Chondrocyte (in vitro differentiated cells): ENCODE data around the gene OGA. TPM values are rescaled to one million over a fixed set of nuclear protein-coding genes. Genes with fewer than 3 reads are reported as not detected.

Source experiments
- DNase-seq: peaks from one replicate; pipeline ENCODE4 v3.0.0; 2021; ENCODE audit warnings: mixed read lengths, low spot score
- H3K27ac Mint-ChIP-seq: one replicate; pipeline ENCODE4 v1.8.0; 2021; ENCODE audit warnings: mild to moderate bottlenecking, moderate library complexity, mixed read lengths; ENCODE audit not compliant: unreplicated experiment
- H3K27me3 Mint-ChIP-seq: 2 replicates; pipeline ENCODE4 v1.8.0; 2021; ENCODE audit warnings: low read depth, mixed read lengths
- H3K36me3 Mint-ChIP-seq: 2 replicates; pipeline ENCODE4 v1.8.0; 2021; ENCODE audit warnings: low read depth, mixed read lengths
- H3K4me1 Mint-ChIP-seq: 2 replicates; pipeline ENCODE4 v1.8.0; 2021; ENCODE audit warnings: low read depth, mild to moderate bottlenecking, mixed read lengths
- H3K4me3 Mint-ChIP-seq: one replicate; pipeline ENCODE4 v1.8.0; 2021; ENCODE audit warnings: mild to moderate bottlenecking, moderate library complexity, mixed read lengths; ENCODE audit not compliant: unreplicated experiment
- H3K9me3 Mint-ChIP-seq: 2 replicates; pipeline ENCODE4 v1.8.0; 2021; ENCODE audit warnings: low read depth, mixed read lengths
- CTCF ChIP-seq: fragments of 200-600 bp; sonication (generic); IDR thresholded peaks from 2 replicates; pipeline ENCODE4 v1.5.0; 2021; ENCODE audit warnings: antibody characterized with exemption, mild to moderate bottlenecking, moderate library complexity
- total RNA-seq: library from RNA; stranded (reverse); gene quantifications from 3 replicates; pipeline ENCODE4 v1.2.1, GENCODE V29; 2021

The OGA gene
- total RNA-seq, 1 donor from 2014 or later = 75.5 TPM

GRCh38 chr10:101782811-101783735, 35.2 kb downstream of the OGA start, which contains the start of gene NPM3:
TSS of gene NPM3 (minus strand) at chr10:101783446. CDS start at chr10:101783390, 56 bp downstream.
- Mint-ChIP-seq H3K27ac (peak within 1 kb of the TSS; percentile 94), H3K4me1 (peaks cover 48% of the 10 kb centered on the region), H3K27me3 (peaks cover 7% of the 10 kb centered on the region), H3K4me3 (peak within 1 kb of the TSS; percentile 98), H3K9me3 (no peaks in the 10 kb centered on the region), H3K36me3 (peaks cover 15% of the 10 kb centered on the region)
- no peak for DNase-seq
- TF ChIP-seq CTCF = no peak

GRCh38 chr10:101781984-101782810, 36.0 kb downstream of the OGA start:
- no peak for TF ChIP-seq CTCF
- Mint-ChIP-seq H3K27me3 (peaks cover 15% of the 10 kb centered on the region), H3K4me1 (peaks cover 48% of the 10 kb centered on the region), H3K4me3 (peak overlapping the region; percentile 98), H3K36me3 (peaks cover 15% of the 10 kb centered on the region), H3K27ac (peak overlapping the region; percentile 94), H3K9me3 (no peaks in the 10 kb centered on the region)
- DNase-seq = no peak

- no peak overlapping the region for H3K27ac Mint-ChIP-seq
- H3K36me3 Mint-ChIP-seq = peaks cover 14% of the 10 kb centered on the region
- peaks cover 21% of the 10 kb centered on the region for H3K27me3 Mint-ChIP-seq
- H3K9me3 Mint-ChIP-seq = no peaks in the 10 kb centered on the region
- no peak for DNase-seq
- H3K4me1 Mint-ChIP-seq = peaks cover 50% of the 10 kb centered on the region
- H3K4me3 Mint-ChIP-seq = peak overlapping the region; percentile 98
- TF ChIP-seq CTCF = no peak
These were observed 36.6 kb downstream of the OGA start for GRCh38 chr10:101781655-101781983.

- H3K36me3 Mint-ChIP-seq = peaks cover 14% of the 10 kb centered on the region
- no peak overlapping the region for H3K4me3 Mint-ChIP-seq
- H3K9me3 Mint-ChIP-seq = no peaks in the 10 kb centered on the region
- no peak for DNase-seq
- no peak overlapping the region for H3K27ac Mint-ChIP-seq
- H3K27me3 Mint-ChIP-seq = peaks cover 21% of the 10 kb centered on the region
- peaks cover 51% of the 10 kb centered on the region for H3K4me1 Mint-ChIP-seq
- TF ChIP-seq CTCF = peak; percentile 89
These were observed 37.2 kb downstream of the OGA start for GRCh38 chr10:101780818-101781654.
